ENCODE results near the gene HIC1.
"Not testable (repeated sequence)": the region's sequence is repeated elsewhere in the genome, so short reads cannot be mapped to it uniquely, and the experiment has no call there.

HIC1 gene

GRCh38 chr17:2054512-2055291, at the start of gene HIC1:
TSS of gene HIC1 (plus strand) at chr17:2055103. CDS start at chr17:2056691, 1,588 bp downstream.
- H3K4me3 ChIP-seq (ENCODE audit: low read depth, low read length): peak within 1 kb of the TSS; percentile 72
- DNase-seq (ENCODE audit: low read depth): no peak

GRCh38 chr17:2008332-2009126, 46.4 kb upstream of the HIC1 start:
- no peak for DNase-seq (ENCODE audit: low read depth)
- H3K4me3 ChIP-seq (ENCODE audit: low read depth, low read length): no peak overlapping the region

GRCh38 chr17:2009737-2010136, 45.2 kb upstream of the HIC1 start:
- no peak overlapping the region for H3K4me3 ChIP-seq (ENCODE audit: low read depth, low read length)
- DNase-seq (ENCODE audit: low read depth): no peak

- DNase-seq (ENCODE audit: low read depth): no peak
- no peak overlapping the region for H3K4me3 ChIP-seq (ENCODE audit: low read depth, low read length)
Measured at GRCh38 chr17:2011411-2012371, 43.2 kb upstream of the HIC1 start.

GRCh38 chr17:2012499-2012898, 42.4 kb upstream of the HIC1 start:
- DNase-seq (ENCODE audit: low read depth): no peak
- no peak overlapping the region for H3K4me3 ChIP-seq (ENCODE audit: low read depth, low read length)

GRCh38 chr17:2013220-2013993, 41.5 kb upstream of the HIC1 start:
- not testable (repeated sequence) for H3K4me3 ChIP-seq (ENCODE audit: low read depth, low read length); DNase-seq (ENCODE audit: low read depth)

- no peak for DNase-seq (ENCODE audit: low read depth)
- no peak overlapping the region for H3K4me3 ChIP-seq (ENCODE audit: low read depth, low read length)
Measured at GRCh38 chr17:2013994-2014317, 40.9 kb upstream of the HIC1 start.

GRCh38 chr17:2015314-2015713, 39.6 kb upstream of the HIC1 start:
- H3K4me3 ChIP-seq (ENCODE audit: low read depth, low read length): no peak overlapping the region
- DNase-seq (ENCODE audit: low read depth): no peak

- DNase-seq (ENCODE audit: low read depth): no peak
Measured at GRCh38 chr17:2016494-2016893, 38.4 kb upstream of the HIC1 start.

GRCh38 chr17:2017274-2017941, 37.5 kb upstream of the HIC1 start:
- no peak for DNase-seq (ENCODE audit: low read depth)
- H3K4me3 ChIP-seq (ENCODE audit: low read depth, low read length): no peak overlapping the region

More at GRCh38 chr17:2016494-2016893, 38.4 kb upstream of the HIC1 start:
- H3K4me3 ChIP-seq (ENCODE audit: low read depth, low read length): no peak overlapping the region

GRCh38 chr17:2018716-2019510, 36.0 kb upstream of the HIC1 start:
- H3K4me3 ChIP-seq (ENCODE audit: low read depth, low read length): no peak overlapping the region
- no peak for DNase-seq (ENCODE audit: low read depth)

- no peak for DNase-seq (ENCODE audit: low read depth)
- no peak overlapping the region for H3K4me3 ChIP-seq (ENCODE audit: low read depth, low read length)
Measured at GRCh38 chr17:2019723-2020122, 35.2 kb upstream of the HIC1 start.

- DNase-seq (ENCODE audit: low read depth): no peak
- no peak overlapping the region for H3K4me3 ChIP-seq (ENCODE audit: low read depth, low read length)
Measured at GRCh38 chr17:2020721-2021120, 34.2 kb upstream of the HIC1 start.

- H3K4me3 ChIP-seq (ENCODE audit: low read depth, low read length): no peak overlapping the region
- DNase-seq (ENCODE audit: low read depth): no peak
Measured at GRCh38 chr17:2022647-2023240, 32.2 kb upstream of the HIC1 start.

- no peak overlapping the region for H3K4me3 ChIP-seq (ENCODE audit: low read depth, low read length)
- DNase-seq (ENCODE audit: low read depth): no peak
Measured at GRCh38 chr17:2023256-2023655, 31.6 kb upstream of the HIC1 start.

- DNase-seq (ENCODE audit: low read depth): no peak
- H3K4me3 ChIP-seq (ENCODE audit: low read depth, low read length): peak overlapping the region; percentile 47
Measured at GRCh38 chr17:2023692-2024571, 31.0 kb upstream of the HIC1 start.
